H54 (cell line): Measurements from ENCODE around the gene LHX1.

Source experiments
- DNase-seq: peaks from one replicate; pipeline ENCODE4 v3.0.0; 2011; ENCODE audit warnings: low spot score, mixed read lengths; ENCODE audit not compliant: insufficient read length
- FAIRE-seq: peaks from 3 replicates; lab custom pipeline; 2011; peaks lifted over from hg19 to GRCh38; lab: Jason Lieb, UNC
- POLR2A ChIP-seq: IDR thresholded peaks from 2 replicates; pipeline ENCODE4 v1.6.1; 2011; ENCODE audit warnings: low read depth, mild to moderate bottlenecking, low read length

The LHX1 gene

GRCh38 chr17:36980280-36980761, 43.0 kb downstream of the LHX1 start:
- FAIRE-seq = no peak
- TF ChIP-seq POLR2A = no peak
- DNase-seq = no peak

GRCh38 chr17:36983618-36984017, 46.3 kb downstream of the LHX1 start:
- TF ChIP-seq POLR2A = no peak
- no peak for DNase-seq
- no peak for FAIRE-seq

- DNase-seq = no peak
- FAIRE-seq = no peak
- TF ChIP-seq POLR2A = no peak
These were observed 51.9 kb downstream of the LHX1 start for GRCh38 chr17:36989173-36989572.

- DNase-seq (no peak), FAIRE-seq (no peak)
- TF ChIP-seq POLR2A = no peak
These were observed 55.4 kb downstream of the LHX1 start for GRCh38 chr17:36992701-36993100.

GRCh38 chr17:36993227-36993626, 56.0 kb downstream of the LHX1 start:
- no peak for TF ChIP-seq POLR2A
- DNase-seq (no peak), FAIRE-seq (no peak)
